Left ventricle myocardium inferior (tissue), 1 donor: ENCODE measurements around the gene BUD23. TPM values are rescaled to one million over a fixed set of nuclear protein-coding genes. Genes with fewer than 3 reads are reported as not detected.

Experiments used
- DNase-seq: peaks from one replicate; pipeline ENCODE4 v3.0.0-alpha.2; 2020
- H3K27ac ChIP-seq: fragments of 200-600 bp; replicated peaks from 2 replicates; pipeline ENCODE4 v1.8.0; 2021
- H3K27me3 ChIP-seq: fragments of 200-600 bp; 2 replicates; pipeline ENCODE4 v1.8.0; 2021; ENCODE audit warnings: low read depth
- H3K36me3 ChIP-seq: fragments of 200-600 bp; 2 replicates; pipeline ENCODE4 v1.8.0; 2021
- H3K4me1 ChIP-seq: fragments of 200-600 bp; 2 replicates; pipeline ENCODE4 v1.8.0; 2021
- H3K4me3 ChIP-seq: fragments of 200-600 bp; 2 replicates; pipeline ENCODE4 v1.8.0; 2021; ENCODE audit warnings: mild to moderate bottlenecking, moderate library complexity
- H3K9me3 ChIP-seq: fragments of 200-600 bp; replicated peaks from 2 replicates; pipeline ENCODE4 v1.8.0; 2021
- CTCF ChIP-seq: fragments of 200-600 bp; IDR thresholded peaks from 2 replicates; pipeline ENCODE4 v1.8.0; 2021; ENCODE audit warnings: antibody characterized with exemption, mild to moderate bottlenecking, borderline replicate concordance
- intact Hi-C: fragments of 100-400 bp; cut with micrococcal nuclease; formaldehyde crosslinking; loops from one replicate; pipeline ENCODE4 v1.11.0; 2022
- microRNA-seq: library from miRNA; unstranded; fragments of <30 nt; microRNA quantifications from one replicate; pipeline ENCODE4 v1.2.0, GENCODE V29; 2020
- total RNA-seq: library from RNA; stranded (reverse); fragmentation: NEBNext Ultra II Directional; extraction: Animal tissue kit (Norgen Biotek cat#: 25700); gene quantifications from one replicate; pipeline ENCODE4 v1.2.1, GENCODE V29; 2021
- donor health status: DM: no; HTN: yes; CAD: no; lungs with severe emphysema.

The BUD23 gene
- total RNA-seq, 1 donor from 2014 or later, result 65.0 TPM

- DNase-seq, result no peak
- TF ChIP-seq CTCF, result no peak
Measured at GRCh38 chr7:73741600-73741999, 58.2 kb downstream of the BUD23 start.

DNA sequence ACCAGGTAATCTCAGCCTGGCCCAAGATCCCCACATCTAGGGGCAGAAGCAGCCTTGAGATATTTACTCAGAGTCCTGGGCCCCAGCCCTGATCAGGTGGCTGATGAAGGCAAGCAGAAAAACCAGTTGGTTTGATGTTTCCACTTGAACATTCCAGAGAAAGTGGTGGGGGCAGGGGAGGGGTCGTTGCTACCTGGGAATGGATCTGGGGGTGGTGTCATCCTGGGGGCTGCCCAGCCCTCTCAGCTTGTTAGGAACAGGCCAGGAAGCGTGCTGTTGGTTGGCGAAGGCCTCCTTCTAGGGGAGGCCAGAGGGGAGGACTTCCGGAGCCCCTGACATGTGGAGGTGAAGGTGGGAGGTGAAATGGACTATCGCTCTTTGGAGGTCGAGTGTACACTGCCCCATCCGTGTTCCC lies 58.9 kb downstream of the BUD23 start:
- no peak overlapping the region for H3K27ac ChIP-seq
- H3K4me1 ChIP-seq, result peaks cover 26% of the 10 kb centered on the region
- intact Hi-C loops, result no loop called here
- no peak for TF ChIP-seq CTCF
- peaks cover 3% of the 10 kb centered on the region for H3K36me3 ChIP-seq
- DNase-seq, result no peak
- H3K27me3 ChIP-seq, result no peaks in the 10 kb centered on the region
- no peak overlapping the region for H3K4me3 ChIP-seq
- H3K9me3 ChIP-seq, result no peaks in the 10 kb centered on the region

More at GRCh38 chr7:73741600-73741999, 58.2 kb downstream of the BUD23 start:
- peaks cover 28% of the 10 kb centered on the region for H3K4me1 ChIP-seq
- no peak overlapping the region for H3K27ac ChIP-seq
- intact Hi-C loops, result no loop called here
- H3K9me3 ChIP-seq, result no peaks in the 10 kb centered on the region
- peaks cover 10% of the 10 kb centered on the region for H3K36me3 ChIP-seq
- H3K27me3 ChIP-seq, result no peaks in the 10 kb centered on the region
- H3K4me3 ChIP-seq, result no peak overlapping the region

GRCh38 chr7:73742753-73743641 lies 59.6 kb downstream of the BUD23 start:
- no peak overlapping the region for H3K27ac ChIP-seq
- intact Hi-C loops, result no loop called here

DNA sequence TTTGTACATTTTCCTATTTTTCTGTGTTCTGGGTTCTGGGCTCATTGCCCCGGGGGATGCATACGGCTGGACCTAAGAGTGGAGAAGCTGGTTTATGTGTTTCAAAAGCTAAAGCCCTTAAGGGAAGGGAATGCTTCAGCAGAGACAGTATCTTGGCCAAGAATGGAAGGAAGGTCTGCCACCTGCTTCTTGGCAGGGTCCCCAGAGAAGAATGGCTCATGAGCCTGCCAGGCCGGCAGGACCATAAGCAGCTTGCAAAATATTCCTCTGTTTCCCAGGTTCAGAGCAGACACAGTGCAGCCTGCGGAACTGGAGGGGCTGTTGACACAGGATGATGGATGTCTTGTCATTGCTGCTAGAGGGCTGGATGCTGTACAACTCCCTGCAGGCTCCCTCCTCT lies 63.0 kb downstream of the BUD23 start:
- TF ChIP-seq CTCF, result no peak
- Histone ChIP-seq H3K4me3 (no peak overlapping the region), H3K4me1 (peaks cover 7% of the 10 kb centered on the region), H3K9me3 (no peaks in the 10 kb centered on the region), H3K27me3 (no peaks in the 10 kb centered on the region), H3K36me3 (no peaks in the 10 kb centered on the region), H3K27ac (no peak overlapping the region)
- no peak for DNase-seq
- intact Hi-C loops, result no loop called here

More at GRCh38 chr7:73742753-73743641, 59.6 kb downstream of the BUD23 start:
- no peaks in the 10 kb centered on the region for H3K27me3 ChIP-seq
- no peak for TF ChIP-seq CTCF
- H3K9me3 ChIP-seq, result no peaks in the 10 kb centered on the region
- no peaks in the 10 kb centered on the region for H3K36me3 ChIP-seq
- H3K4me3 ChIP-seq, result no peak overlapping the region
- H3K4me1 ChIP-seq, result peaks cover 19% of the 10 kb centered on the region
- DNase-seq, result no peak

Small RNAs within 50 kb of the gene (microRNA-seq; reads per million reads assigned to microRNA genes)
- gene MIR4284, result not detected

Other genes starting within 250 kb of the BUD23 start
- 0.11 TPM for gene FZD9, start 249.8 kb upstream of the BUD23 start, total RNA-seq
- 38.9 TPM for gene BAZ1B, start 161.3 kb upstream of the BUD23 start, total RNA-seq
- 82.9 TPM for gene BCL7B, start 125.9 kb upstream of the BUD23 start, total RNA-seq
- gene TBL2, start 105.0 kb upstream of the BUD23 start, total RNA-seq, result 9.6 TPM
- gene MLXIPL, start 59.1 kb upstream of the BUD23 start, total RNA-seq, result 0.41 TPM
- gene VPS37D, start 15.8 kb upstream of the BUD23 start, total RNA-seq, result 3.1 TPM
- gene DNAJC30, start 144 bp upstream of the BUD23 start, total RNA-seq, result 14.0 TPM
- gene STX1A, start 36.1 kb downstream of the BUD23 start, total RNA-seq, result 2.9 TPM
- 25.2 TPM for gene ABHD11, start 55.2 kb downstream of the BUD23 start, total RNA-seq
- not detected for gene CLDN3, start 86.7 kb downstream of the BUD23 start, total RNA-seq
- 0.27 TPM for gene CLDN4, start 147.4 kb downstream of the BUD23 start, total RNA-seq
- gene METTL27, start 158.9 kb downstream of the BUD23 start, total RNA-seq, result 0.44 TPM
- gene TMEM270, start 177.6 kb downstream of the BUD23 start, total RNA-seq, result not detected